GM19238 (cell line): ENCODE data around the gene AQP10.
"Not testable (repeated sequence)": the region's sequence is repeated elsewhere in the genome, so short reads cannot be mapped to it uniquely, and the experiment has no call there.

Experiments
- DNase-seq: peaks from one replicate; pipeline ENCODE4 v3.0.0; 2011; ENCODE audit warnings: low spot score; ENCODE audit not compliant: insufficient read length

Gene AQP10, protein sequence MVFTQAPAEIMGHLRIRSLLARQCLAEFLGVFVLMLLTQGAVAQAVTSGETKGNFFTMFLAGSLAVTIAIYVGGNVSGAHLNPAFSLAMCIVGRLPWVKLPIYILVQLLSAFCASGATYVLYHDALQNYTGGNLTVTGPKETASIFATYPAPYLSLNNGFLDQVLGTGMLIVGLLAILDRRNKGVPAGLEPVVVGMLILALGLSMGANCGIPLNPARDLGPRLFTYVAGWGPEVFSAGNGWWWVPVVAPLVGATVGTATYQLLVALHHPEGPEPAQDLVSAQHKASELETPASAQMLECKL

DNA sequence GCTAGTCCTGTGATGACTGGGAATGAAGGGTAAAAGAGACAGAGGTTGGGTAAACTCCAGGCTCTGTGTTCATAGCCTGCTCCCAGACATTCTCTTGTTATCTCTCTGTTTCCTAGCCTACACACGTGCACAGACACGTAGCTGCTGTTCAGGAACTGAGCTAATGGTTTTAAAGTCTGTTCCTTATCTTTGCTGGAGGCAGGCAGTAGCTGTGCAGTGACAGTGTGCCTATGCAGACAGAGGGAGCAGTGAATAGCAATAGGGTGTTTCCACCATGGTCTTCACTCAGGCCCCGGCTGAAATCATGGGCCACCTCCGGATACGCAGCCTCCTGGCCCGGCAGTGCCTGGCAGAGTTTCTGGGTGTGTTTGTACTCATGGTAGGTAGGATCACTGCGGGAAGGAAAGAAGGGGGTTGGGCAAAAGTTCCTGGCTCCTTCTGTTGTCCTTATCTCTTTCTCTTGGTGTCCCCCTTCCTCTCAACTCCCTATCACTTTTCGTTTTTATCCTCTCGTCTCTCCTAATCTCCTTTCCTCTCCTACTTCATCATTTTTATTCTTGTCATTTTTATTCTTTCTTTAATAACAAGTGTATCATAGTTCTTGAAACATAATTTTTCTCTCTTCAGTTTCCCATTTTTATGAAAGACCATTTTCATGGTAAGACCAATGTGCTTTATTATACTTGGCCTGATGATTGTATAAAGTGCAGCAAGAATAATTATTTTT lies at the start of gene AQP10:
Gene AQP10, plus strand, starts transcription at position 212 of the 727 bp plus-strand sequence. Its CDS starts 63 bp downstream, at position 275.
- DNase-seq: no peak

GRCh38 chr1:154272217-154272998 lies 48.5 kb upstream of the AQP10 start, which contains the start of gene HAX1:
Gene HAX1 (plus strand): TSS chr1:154272629. CDS start chr1:154272724, 95 bp downstream.
- DNase-seq: peak; percentile 81

DNA sequence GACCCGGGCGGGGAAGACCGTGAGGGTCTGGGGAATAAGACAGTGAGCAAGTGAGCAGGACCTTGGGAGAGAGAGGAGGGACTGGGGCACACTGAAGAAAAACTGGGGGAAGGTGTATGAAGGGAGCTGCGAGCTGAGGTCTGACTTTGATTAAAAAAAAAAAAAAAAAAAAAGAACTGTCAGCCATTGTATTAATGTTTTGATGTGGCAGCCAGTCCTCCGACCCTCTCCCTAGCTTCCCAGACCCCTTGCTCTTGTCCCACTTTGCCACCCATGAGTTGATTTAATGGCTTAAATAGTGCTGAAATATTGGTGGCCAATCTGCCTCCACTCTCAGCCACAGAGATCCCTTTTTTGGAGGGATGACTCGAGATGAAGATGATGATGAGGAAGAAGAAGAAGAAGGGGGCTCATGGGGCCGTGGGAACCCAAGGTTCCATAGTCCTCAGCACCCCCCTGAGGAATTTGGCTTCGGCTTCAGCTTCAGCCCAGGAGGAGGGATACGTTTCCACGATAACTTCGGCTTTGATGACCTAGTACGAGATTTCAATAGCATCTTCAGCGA lies 47.8 kb upstream of the AQP10 start:
- no peak for DNase-seq

GRCh38 chr1:154276797-154277196 lies 44.1 kb upstream of the AQP10 start:
- no peak for DNase-seq

GRCh38 chr1:154287591-154287990 lies 33.3 kb upstream of the AQP10 start:
- DNase-seq: not testable (repeated sequence)

DNA sequence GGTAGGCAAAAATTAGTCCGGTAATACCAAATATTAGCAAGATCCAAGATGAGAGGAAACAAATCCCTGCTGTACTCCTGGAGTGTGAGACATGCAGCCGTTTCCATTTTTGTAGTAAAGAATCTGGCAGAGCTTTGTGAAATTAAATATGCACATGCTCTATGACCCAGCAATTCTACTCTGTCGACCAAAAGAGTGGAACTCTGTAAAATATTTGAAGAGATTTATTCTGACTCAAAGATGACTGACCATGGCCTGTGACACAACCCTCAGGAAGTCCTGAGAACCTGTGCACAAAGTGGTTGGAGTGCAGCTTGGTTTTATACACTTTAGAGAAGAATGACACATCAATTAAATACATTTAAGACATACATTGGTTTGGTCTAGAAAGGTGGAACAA lies 32.2 kb upstream of the AQP10 start:
- no peak for DNase-seq

DNA sequence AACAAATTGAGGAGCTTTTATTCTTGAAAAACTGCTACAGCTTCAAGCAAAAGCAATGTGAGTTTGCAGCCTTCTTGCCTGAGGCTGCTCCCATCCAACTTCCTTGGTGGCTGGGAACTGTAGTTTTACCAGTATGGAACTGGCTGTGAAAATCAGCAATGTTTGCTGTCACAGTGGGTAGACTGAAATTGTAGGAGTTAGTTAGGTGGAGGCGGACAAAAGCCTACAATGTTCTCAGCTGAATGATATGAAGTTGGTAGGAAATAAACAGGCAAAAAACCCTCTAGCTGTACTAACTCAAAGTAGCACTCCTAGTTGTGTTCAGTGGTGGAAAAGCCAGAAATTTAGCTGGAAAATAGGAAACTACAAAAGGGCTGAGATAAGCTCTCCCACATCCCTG lies 30.0 kb upstream of the AQP10 start:
- DNase-seq: no peak

- no peak for DNase-seq
These were observed 25.3 kb upstream of the AQP10 start for GRCh38 chr1:154295408-154296235.

GRCh38 chr1:154301582-154301981 lies 19.3 kb upstream of the AQP10 start:
- DNase-seq: no peak

- DNase-seq: no peak
These were observed 16.1 kb upstream of the AQP10 start for GRCh38 chr1:154304664-154305337.

DNA sequence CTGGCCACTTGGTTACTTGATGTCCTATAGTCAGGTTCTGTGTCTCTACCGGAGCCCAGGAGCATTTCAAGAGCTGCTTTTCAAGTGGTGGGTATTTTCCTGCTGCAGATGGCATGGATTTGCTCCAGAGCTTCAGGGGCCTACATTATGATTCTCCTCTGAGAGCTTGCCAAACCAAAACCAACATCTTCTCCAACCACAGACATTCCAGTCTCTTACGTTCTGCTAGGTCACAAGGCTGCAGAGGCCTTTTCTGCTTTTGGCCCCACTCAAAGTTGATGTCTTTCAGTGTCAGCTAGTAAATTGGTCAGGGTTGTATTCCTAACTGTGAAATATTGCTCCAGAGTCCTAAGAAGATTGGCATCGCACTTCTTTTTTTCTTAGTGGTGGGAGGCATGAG lies 14.7 kb upstream of the AQP10 start:
- no peak for DNase-seq

- not testable (repeated sequence) for DNase-seq
These were observed 13.1 kb upstream of the AQP10 start for GRCh38 chr1:154307670-154308270.

- DNase-seq: not testable (repeated sequence)
These were observed 11.8 kb upstream of the AQP10 start for GRCh38 chr1:154309136-154309535.

DNA sequence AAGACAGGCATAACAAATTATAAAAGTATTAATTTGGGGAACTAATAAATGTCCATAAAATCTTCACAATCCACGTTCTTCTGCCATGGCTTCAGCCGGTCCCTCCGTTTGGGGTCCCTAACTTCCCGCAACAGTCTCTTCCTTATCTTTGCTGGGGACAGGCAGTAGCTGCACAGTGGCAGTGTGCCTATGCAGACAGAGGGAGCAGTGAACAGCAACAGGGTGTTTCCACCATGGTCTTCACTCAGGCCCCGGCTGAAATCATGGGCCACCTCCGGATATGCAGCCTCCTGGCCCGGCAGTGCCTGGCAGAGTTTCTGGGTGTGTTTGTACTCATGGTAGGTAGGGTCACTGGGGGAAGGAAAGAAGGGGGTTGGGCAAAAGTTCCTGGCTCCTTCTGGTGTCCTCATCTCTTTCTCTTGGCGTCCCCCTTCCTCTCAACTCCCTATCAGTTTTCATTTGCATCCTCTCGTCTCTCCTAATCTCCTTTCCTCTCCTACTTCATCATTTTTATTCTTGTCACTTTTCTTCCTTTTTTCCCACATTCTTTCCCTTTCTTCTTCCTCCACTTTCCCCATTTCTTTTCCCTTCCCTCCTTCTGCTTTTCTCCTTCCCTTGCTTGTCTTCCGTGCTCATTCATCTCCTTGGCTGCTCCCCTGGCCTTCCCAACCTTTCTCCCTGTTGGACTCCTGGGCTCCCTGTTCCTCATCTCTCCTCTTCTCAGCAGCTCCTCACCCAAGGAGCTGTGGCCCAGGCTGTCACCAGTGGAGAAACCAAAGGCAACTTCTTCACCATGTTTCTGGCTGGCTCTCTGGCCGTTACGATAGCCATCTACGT lies 8.4 kb upstream of the AQP10 start:
- DNase-seq: not testable (repeated sequence)

GRCh38 chr1:154313066-154313356 lies 7.9 kb upstream of the AQP10 start:
- no peak for DNase-seq

DNA sequence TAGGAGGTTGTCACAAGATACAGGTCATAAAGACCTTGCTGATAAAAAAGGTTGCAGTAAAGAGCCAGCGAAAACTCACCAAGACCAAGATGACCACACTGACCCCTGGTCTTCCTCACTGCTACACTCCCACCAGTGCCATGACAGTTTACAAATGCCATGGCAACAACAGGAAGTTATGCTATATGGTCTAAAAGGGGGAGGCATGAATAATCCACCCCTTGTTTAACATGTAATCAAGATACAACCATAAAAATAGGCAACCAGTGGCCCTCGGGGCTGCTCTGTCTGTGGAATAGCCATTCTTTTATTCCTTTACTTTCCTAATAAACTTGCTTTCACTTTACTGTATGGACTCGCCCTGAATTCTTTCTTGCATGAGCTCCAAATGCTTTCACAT lies 6.7 kb upstream of the AQP10 start:
- not testable (repeated sequence) for DNase-seq

DNA sequence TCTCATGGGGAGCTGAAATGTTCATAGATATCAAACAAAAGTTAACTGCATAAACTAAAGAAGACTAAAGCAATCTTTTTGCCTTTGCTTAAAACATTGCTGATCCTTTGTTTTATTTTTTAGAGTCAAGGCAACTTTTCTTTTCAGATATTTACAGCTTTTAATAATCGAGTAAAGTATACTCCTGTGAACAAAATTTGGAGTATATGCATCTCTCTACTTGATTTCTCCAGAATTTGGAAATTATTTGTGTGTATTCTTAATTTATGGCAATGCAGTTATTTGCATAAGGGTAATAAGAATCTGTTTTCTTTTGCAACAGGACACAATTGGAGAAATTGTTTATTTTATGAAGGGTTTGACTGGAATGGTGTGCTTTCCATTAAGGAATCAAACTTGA lies 4.2 kb upstream of the AQP10 start:
- DNase-seq: no peak

DNA sequence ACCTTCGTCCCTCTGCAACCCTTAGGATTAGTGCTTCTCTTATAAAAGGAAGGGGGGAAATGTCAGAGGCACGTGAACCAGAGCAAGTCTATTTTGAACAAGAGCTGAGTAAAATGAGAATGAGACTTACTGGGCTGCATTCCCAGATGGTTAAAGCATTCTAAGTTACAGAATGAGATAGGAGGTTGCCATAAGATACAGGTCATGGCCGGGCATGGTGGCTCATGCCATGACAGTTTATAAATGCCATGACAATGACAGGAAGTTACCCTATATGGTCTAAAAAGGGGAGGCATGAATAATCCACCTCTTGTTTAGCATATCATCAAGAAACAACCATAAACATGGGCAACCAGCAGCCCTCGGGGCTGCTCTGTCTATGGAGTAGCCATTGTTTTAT lies 2.5 kb upstream of the AQP10 start:
- no peak for DNase-seq

DNA sequence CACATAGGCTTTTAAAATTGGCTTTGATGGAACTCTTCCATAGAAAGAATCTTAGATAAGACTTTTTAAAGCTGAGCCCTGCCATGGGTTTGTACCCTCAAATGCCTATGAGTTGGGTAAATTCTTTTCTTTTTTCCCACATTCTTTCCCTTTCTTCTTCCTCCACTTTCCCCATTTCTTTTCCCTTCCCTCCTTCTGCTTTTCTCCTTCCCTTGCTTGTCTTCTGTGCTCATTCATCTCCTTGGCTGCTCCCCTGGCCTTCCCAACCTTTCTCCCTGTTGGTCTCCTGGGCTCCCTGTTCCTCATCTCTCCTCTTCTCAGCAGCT lies 679 bp downstream of the AQP10 start:
- DNase-seq: not testable (repeated sequence)
